ENCODE data around the gene SLC36A1. TPM values are rescaled to one million over a fixed set of nuclear protein-coding genes. Genes with fewer than 3 reads are reported as not detected.

Gene SLC36A1
- total RNA-seq, result 2.7 and 9.8 TPM in 2 replicates

DNA sequence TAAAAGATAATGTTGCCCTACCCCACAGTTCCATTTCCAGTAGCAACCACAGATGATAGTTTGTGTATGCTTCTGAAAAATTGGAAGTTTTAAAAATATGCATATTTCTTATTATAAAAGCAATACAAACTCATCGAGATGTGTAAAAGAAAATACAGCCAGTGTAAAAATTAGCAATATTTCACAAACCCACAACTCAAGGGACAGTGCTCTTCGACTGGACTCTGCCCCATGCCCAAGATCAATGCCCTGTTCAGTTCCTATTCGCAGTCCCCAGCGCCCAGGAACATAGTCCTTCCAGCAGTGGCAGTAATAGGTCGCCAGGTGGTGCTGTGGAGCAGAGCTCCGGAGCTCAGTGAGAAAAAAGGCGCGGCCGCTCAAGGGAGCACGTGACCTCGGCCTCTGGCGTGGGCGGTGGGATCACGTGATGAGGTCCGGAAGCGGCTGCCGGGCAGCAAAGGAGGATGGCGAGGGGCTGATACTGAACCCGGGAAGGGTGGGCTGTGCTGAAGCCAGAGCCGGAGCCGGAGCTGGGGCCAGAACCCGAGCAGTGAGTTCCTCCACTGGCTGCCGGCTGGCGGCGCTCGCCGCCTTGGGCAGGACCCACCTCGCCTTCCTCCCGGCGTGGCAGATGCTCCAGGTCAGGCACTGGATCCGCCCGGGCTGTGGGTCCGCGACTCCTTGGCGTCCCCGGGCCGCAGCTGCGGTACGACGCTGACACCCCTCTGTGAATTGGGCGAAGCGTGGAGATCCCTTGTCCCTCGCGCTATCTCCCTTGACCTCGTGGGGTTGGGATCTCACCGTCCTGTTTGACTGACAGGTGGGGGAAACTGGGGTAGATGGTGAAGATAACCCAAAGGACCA, at the start of gene SLC36A1:
Gene SLC36A1 (plus strand): TSS at position 430 of the 864 bp plus-strand sequence. CDS start 11,190 bp downstream, outside the sequence.

Other genes starting within 250 kb of the SLC36A1 start
- 2.1 and 5.6 TPM in 2 replicates for gene CCDC69, start 223.5 kb upstream of the SLC36A1 start, total RNA-seq
- gene GM2A, start 194.4 kb upstream of the SLC36A1 start, total RNA-seq, result 95.7 and 138 TPM in 2 replicates
- gene SLC36A3, start 143.8 kb upstream of the SLC36A1 start, total RNA-seq, result not detected in 2 replicates
- gene SLC36A2, start 100.0 kb upstream of the SLC36A1 start, total RNA-seq, result not detected in 2 replicates
- gene FAT2, start 143.7 kb downstream of the SLC36A1 start, total RNA-seq, result 33.5 and 704 TPM in 2 replicates
- gene SPARC, start 239.3 kb downstream of the SLC36A1 start, total RNA-seq, result 7.9 and 78.7 TPM in 2 replicates

Data from nasal cavity respiratory epithelium epithelial cell of viscerocranial mucosa (primary cell).